K562 treated with DMSO at 1 percent for 24 hours (cell line): ENCODE data around the gene LOXHD1. TPM values are rescaled to one million over a fixed set of nuclear protein-coding genes. Genes with fewer than 3 reads are reported as not detected.

Source experiments
- total RNA-seq: library from RNA; unstranded; fragments of 300-600 nt; gene quantifications from 2 replicates; pipeline ENCODE4 v1.2.3, GENCODE V29; 2022; ENCODE audit warnings: low read depth; ENCODE audit not compliant: insufficient read depth

LOXHD1 gene, protein sequence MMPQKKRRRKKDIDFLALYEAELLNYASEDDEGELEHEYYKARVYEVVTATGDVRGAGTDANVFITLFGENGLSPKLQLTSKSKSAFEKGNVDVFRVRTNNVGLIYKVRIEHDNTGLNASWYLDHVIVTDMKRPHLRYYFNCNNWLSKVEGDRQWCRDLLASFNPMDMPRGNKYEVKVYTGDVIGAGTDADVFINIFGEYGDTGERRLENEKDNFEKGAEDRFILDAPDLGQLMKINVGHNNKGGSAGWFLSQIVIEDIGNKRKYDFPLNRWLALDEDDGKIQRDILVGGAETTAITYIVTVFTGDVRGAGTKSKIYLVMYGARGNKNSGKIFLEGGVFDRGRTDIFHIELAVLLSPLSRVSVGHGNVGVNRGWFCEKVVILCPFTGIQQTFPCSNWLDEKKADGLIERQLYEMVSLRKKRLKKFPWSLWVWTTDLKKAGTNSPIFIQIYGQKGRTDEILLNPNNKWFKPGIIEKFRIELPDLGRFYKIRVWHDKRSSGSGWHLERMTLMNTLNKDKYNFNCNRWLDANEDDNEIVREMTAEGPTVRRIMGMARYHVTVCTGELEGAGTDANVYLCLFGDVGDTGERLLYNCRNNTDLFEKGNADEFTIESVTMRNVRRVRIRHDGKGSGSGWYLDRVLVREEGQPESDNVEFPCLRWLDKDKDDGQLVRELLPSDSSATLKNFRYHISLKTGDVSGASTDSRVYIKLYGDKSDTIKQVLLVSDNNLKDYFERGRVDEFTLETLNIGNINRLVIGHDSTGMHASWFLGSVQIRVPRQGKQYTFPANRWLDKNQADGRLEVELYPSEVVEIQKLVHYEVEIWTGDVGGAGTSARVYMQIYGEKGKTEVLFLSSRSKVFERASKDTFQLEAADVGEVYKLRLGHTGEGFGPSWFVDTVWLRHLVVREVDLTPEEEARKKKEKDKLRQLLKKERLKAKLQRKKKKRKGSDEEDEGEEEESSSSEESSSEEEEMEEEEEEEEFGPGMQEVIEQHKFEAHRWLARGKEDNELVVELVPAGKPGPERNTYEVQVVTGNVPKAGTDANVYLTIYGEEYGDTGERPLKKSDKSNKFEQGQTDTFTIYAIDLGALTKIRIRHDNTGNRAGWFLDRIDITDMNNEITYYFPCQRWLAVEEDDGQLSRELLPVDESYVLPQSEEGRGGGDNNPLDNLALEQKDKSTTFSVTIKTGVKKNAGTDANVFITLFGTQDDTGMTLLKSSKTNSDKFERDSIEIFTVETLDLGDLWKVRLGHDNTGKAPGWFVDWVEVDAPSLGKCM (N-terminal part only)
- total RNA-seq, result not detected in 2 replicates

DNA sequence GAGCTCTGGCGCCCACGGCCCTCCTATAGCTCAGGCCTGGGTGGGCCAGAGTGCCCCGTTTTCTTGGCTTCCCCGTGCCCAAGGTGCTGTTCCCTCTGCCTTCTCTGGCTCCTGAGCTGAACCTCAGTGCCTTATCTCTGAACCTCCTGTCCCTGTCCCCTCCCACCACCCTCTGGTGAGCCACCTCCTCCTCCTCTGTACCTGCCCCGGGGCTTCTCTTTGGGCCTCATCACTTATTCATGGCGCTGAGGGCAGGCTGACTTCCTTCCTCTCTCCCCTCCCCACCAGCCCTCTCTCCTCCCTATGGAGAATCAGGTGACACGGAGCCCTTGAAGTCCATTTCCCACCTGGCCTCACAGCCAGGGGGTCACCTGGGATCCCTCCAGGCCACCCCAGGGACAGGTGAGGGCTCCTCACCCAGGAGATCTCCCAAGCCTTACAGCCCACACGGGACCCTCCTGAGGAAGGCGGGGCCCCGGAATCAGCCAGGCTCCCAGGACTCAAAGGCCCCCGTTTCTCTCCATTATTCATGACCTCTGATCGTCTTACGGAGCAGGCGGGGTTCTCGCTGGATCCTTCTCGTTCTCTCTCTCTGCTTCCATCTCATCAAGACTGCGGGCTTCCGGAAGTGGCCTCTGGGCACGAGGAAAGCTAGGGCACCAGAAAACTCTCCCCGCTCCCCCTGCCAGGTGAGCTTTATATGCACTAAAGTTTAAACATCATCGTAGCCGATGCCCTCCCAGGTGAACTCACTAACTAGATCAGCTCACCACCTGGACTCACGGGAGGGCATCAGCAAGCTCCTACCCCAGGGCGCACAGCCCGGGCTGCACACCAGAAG is at the start of gene LOXHD1:
LOXHD1 (minus strand) TSS at position 106 of the 841 bp plus-strand sequence. CDS start 187 bp downstream, outside the sequence.

Other genes starting within 250 kb of the LOXHD1 start
- gene ST8SIA5, start 99.8 kb upstream of the LOXHD1 start, total RNA-seq, result 0.58 TPM in 1 of 2 replicates, not detected in the other